Ramos (cell line): ENCODE data around the gene HECTD1.
"Not testable (repeated sequence)": the region's sequence is repeated elsewhere in the genome, so short reads cannot be mapped to it uniquely, and the experiment has no call there.

ENCODE experiments used
- in situ Hi-C: fragments of 300-500 bp; cut with MboI; formaldehyde crosslinking; loops from one replicate; pipeline ENCODE4 v1.14.3; 2022; ENCODE audit warnings: low sequenced_read_pairs; ENCODE audit not compliant: unreplicated experiment

Gene HECTD1

DNA sequence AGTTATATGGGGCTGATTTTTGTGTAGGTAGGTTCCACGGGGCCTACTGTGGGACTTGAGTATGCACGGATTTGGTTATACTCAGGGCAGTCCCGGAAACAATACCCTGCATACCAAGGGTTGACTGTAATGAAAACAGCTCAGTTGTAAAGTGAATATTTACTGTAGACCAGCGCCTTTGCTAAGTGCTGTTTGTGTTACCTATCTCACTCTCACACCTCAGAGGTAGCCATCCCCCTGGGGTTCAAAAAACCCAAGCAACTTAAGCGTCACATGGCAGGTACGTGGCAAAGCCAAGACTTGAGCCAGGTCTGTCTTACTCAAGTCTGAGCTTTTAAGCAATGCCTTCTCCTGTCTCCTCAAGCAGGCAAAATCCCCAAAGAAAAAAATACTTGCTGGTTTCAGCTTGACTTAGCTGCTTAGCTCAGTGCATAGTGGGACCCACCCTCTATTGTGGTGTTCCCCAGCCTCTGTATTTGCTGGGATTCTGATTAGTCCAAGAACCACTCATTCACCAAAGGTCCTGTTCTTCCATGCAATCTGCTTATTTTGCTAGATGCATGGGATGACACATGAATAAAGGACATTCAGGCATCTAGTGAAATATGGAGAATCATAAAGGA is 147.2 kb downstream of the HECTD1 start:
- in situ Hi-C loops, result no loop called here

DNA sequence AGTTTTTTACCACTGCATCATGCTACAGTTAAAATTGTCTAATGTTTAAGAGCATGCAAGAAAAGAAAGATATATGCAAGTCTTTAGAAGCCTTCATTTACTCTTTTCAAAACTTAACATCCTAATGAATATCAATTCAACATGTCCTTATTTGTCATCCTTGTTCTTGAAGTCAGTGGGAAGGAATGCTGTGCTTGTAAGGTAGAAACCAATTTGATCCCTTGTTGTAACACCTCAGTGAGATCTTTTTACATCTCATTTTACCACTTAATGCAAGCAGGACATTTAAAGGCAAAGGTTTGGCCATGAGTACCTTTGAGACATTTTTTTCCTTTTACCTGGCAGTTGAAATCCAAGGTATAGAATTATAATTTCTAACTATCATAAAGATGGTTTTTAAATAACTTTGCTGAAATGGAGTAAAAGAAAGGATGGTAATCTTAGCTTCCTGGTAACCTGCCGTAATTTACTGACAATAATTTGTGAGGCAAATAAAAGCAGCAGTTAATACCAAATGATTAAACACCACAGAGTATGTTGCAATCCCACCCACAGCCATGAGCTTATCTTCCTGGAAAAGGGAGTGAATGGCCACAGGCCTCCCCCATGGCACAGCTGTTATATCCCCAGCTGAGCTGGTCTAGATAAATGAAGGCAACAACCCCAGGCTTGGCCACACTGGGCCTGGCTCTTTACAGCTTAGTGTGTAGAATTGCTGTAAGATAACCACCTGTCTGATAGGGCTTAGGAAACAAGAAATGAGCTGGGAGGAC is 148.3 kb downstream of the HECTD1 start:
- in situ Hi-C loops, result no loop called here

- in situ Hi-C loops, result no loop called here
Measured at GRCh38 chr14:31057701-31058364, 149.8 kb downstream of the HECTD1 start.

DNA sequence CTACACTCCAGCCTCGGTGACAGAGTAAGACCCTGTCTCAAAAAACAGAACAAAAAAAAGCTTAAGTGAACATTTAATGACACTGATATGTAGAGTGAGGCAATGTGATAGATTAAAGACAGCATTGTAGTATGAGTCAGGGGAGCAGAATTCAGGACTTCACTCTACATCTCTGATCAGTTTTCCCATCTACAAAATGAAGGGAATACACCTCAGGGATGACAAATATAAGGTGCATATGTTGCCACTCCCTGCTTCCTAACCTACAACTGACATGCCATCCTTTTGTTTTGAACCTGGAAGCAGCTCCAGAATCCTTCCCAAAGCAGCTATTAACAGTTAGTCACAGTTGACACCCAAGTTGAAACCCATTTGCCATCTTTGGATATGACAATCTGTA is 150.6 kb downstream of the HECTD1 start:
- in situ Hi-C loops, result no loop called here

DNA sequence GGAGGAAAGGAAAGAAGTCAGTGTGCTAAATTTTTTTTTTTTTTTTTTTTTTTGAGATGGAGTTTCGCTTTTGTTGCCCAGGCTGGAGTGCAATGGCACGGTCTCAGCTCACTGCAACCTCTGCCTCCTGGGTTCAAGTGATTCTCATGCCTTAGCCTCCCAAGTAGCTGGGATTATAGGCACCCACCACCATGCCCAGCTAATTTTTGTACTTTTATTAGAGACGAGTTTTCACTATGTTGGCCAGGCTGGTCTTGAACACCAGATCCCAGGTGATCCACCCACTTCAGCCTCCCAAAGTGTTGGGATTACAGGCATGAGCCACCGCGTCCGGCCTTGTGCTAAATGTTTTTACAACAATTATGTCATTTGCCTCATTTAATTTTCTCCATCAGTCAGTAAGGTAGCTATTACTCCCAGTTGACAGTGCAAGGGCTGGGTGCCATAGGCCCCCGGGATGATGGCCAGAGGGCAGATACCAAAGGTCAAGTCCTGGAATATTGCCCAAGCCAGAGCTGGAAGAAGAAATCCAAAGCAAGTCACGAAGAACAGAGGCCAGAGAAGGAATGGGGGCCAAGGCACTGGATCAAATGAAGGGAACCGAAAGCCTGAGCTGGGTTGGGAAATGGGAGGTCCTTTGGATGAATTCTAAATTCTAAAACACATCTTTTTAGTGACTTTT is 154.5 kb downstream of the HECTD1 start:
- in situ Hi-C loops, result not testable (repeated sequence)

DNA sequence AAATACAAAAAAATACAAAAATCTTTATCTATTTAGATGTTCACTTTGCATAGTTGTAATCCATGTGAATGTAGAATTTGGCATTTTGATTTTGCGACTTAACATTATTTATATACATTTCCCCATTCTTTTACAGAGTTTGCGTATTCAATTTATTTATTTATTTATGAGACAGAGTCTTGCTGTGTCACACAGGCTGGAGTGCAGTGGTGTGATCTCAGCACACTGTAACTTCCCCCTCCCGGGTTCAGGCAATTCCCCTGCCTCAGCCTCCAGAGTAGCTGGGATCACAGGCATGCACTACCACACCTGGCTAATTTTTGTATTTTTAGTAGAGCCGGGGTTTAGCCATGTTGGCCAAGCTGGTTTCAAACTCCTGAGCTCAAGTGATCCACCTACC is 156.1 kb downstream of the HECTD1 start:
- in situ Hi-C loops, result no loop called here

GRCh38 chr14:31051023-31051422 is 156.6 kb downstream of the HECTD1 start:
- in situ Hi-C loops, result no loop called here
